ENCODE results near the gene ACOT4.
"Not testable (repeated sequence)": the region's sequence is repeated elsewhere in the genome, so short reads cannot be mapped to it uniquely, and the experiment has no call there.

The ACOT4 gene, protein sequence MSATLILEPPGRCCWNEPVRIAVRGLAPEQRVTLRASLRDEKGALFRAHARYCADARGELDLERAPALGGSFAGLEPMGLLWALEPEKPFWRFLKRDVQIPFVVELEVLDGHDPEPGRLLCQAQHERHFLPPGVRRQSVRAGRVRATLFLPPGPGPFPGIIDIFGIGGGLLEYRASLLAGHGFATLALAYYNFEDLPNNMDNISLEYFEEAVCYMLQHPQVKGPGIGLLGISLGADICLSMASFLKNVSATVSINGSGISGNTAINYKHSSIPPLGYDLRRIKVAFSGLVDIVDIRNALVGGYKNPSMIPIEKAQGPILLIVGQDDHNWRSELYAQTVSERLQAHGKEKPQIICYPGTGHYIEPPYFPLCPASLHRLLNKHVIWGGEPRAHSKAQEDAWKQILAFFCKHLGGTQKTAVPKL
- 0.22 to 2.0 (median 1.3) reads per million in 18 experiments for total RNA-seq

- peak; percentile 40 to 72 for DNase-seq
Observed at GRCh38 chr14:73591690-73592449, at the start of gene ACOT4. Gene ACOT4 (plus strand): TSS chr14:73591873. CDS start chr14:73591960, 87 bp downstream.

DNA sequence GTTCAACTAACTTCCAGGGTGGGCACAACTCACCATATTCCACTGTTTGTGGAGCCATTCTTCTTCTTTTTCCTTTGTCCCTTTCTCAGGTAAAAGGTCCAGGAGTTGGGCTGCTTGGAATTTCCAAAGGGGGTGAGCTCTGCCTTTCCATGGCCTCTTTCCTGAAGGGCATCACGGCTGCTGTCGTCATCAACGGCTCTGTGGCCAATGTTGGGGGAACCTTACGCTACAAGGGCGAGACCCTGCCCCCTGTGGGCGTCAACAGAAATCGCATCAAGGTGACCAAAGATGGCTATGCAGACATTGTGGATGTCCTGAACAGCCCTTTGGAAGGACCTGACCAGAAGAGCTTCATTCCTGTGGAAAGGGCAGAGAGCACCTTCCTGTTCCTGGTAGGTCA, 48.7 kb upstream of the ACOT4 start:
- DNase-seq, result not testable (repeated sequence)

DNA sequence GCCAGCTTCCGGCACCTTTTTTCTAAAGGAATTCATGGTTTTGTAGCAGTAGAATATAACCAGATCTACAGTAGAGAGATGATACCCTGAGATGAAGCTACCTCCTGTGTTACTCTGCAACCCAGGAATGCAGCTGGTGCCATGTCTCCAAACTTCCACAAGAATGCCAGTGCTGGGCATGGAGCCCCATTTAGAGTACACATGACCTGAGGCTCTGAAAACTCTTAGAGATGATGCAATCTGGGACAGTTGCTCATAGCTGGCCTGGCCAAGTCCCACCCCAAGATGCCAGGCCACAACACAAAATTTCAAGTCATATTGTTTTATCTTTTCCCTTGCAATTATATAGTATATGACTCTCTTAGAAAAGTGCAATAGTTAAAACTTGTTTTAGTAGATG, 46.3 kb upstream of the ACOT4 start:
- not testable (repeated sequence) for DNase-seq

DNA sequence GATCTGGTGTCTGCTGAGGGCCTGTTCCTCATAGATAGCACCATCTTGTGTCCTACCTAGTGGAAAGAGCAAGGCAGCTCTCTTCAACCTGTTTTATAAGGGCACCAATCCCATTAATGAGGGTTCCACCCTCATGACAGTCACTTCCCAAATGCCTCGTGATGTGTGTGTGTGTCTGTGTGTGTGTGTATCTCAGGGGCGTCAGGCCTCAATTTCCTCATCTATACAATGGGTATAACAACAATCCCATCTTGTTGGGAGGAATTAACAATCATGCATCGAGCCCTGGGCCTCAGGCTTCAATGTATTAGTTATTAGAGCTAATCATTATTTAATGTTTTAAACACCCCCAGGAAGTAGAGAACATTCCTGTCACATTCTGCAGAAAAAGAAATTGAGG, 42.6 kb upstream of the ACOT4 start:
- DNase-seq, result not testable (repeated sequence)

DNA sequence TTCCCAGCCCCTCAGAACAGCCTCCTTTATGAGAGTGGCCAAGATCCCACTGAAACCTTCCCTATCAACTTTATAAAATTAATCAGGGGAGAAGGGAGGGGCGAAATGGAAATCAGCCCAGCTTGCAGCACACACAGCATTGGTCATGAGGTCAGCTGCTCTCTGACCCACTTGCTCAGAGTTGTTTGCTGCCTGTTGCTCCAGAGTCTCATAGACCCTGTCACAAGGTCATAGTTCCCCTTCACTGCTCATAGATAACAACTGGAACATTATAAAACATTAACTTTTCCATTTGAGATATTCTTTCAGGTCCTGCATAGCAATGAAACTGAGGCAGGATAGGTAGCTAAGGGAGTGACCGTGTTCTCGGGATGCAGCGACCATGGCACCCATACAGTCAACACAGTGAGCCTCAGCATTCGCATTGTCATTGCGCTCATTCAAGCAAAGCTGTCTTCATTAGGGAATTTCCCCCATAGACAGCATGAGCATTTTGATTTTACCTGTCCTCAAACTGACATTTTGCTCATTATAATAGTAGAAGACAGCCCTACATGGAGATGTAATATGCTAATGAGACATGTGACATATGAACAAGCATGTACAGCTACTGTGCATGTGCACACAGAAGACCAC, 41.7 kb upstream of the ACOT4 start:
- peak; percentile 37 to 67 for DNase-seq

- no peak for DNase-seq
Observed at GRCh38 chr14:73553845-73554244, 37.8 kb upstream of the ACOT4 start.

- DNase-seq, result not testable (repeated sequence)
Observed at GRCh38 chr14:73557201-73557600, 34.5 kb upstream of the ACOT4 start.

DNA sequence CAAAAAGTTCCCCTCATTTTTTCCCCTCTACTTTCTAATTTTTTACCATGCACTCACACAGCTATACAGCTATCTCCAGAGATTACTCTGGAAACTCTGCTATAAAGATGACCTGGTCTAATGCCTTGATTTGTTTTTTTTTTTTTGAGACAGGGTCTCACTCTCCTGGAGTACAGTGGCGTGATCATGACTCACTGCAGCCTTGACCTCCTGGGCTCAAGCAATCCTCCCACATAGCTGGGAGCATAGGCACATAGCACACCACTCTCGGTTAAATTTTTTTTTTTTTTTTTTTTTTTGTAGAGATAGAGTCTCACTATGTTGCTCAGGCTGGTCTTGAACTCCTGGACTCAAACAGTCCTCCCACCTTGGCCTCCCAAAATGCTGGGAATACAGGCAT, 33.4 kb upstream of the ACOT4 start:
- DNase-seq, result not testable (repeated sequence)

GRCh38 chr14:73562256-73562655, 29.4 kb upstream of the ACOT4 start:
- DNase-seq, result not testable (repeated sequence)

GRCh38 chr14:73562696-73563095, 29.0 kb upstream of the ACOT4 start:
- peak; percentile 52 to 76 for DNase-seq

- not testable (repeated sequence) for DNase-seq
Observed at GRCh38 chr14:73566431-73566830, 25.2 kb upstream of the ACOT4 start.

GRCh38 chr14:73566935-73567334, 24.7 kb upstream of the ACOT4 start:
- not testable (repeated sequence) for DNase-seq

DNA sequence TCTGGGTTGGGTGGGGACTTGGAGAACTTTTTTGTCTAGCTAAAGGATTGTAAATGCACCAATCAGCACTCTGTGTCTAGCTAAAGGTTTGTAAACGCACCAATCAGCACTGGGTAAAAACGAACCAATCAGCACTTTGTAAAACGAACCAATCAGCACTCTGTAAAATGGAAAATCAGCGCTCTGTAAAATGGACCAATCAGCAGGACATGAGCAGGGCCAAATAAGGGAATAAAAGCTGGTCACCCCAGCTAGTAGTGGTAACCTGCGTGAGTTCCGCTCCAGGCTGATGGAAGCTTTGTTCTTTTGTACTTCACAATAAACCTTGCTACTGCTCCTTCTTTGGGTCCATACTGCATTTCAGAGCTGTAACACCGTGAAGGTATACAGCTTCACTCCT, 24.3 kb upstream of the ACOT4 start:
- no peak for DNase-seq

DNA sequence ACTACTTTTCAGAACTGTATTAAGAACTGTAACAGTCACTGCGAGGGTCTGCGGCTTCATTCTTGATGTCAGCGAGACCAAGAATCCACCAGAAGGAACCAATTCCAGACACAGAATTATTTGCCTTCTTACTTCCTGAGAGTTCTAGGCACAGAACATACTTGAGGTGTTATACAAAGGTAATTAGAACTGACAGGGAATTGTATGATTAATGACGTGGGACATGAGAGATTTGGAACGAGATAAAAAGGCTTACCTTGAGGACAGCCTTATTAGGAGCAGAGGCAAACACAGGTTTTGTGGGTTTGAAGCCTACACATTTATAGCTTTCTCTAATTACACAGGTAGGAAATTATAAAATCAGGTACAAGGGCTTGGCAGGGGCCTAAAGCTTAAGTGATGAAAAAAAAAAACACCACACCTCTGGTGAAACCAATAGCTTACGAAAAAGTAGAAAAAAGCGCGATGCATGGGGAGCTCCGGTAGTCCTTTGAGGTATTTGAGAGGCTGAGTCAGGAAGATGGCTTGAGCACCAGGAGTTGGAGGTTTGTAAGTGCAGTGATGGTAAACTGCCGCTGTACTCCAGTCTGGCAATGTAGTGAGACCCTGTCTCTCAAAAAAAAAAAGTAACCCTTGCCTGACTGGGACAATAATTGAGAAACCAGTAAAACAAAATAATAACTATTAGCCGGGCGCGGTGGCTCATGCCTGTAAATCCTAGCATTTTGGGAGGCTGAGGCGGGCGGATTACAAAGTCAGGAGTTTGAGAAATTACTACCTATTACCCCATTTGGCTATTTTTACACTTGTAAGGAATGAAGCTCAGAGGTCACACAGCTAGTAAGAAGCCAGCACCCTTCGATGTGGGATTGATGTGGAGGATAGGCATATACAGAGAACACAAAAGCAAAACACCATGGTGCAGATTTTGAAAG, 23.5 kb upstream of the ACOT4 start:
- DNase-seq, result peak in 1 of 2 donors; percentile 38

DNA sequence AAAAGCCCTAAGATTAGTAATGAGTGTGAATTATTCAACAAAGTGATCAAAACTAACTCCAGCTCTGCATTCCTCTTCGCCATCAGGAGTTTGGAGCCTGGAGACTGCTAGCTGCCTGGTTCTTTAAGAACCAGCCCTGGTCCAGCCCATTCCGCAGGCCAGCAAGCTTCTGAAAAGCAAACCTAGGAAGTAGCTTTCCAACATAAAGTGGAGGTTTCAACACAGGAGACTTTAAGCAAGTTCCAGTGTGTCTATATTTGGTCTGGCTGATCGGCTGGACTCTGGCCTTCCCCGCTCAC, 22.8 kb upstream of the ACOT4 start:
- DNase-seq, result not testable (repeated sequence)

- DNase-seq, result peak; percentile 88 to 92
Observed at GRCh38 chr14:73569185-73569958, 22.3 kb upstream of the ACOT4 start, which contains the start of gene ACOT2. Gene ACOT2 (plus strand): TSS chr14:73569213. CDS start chr14:73569241, 28 bp downstream.

- peak; percentile 14 to 47 for DNase-seq
Observed at GRCh38 chr14:73570913-73571312, 20.8 kb upstream of the ACOT4 start.

- DNase-seq, result not testable (repeated sequence)
Observed at GRCh38 chr14:73573034-73573433, 18.6 kb upstream of the ACOT4 start.

DNA sequence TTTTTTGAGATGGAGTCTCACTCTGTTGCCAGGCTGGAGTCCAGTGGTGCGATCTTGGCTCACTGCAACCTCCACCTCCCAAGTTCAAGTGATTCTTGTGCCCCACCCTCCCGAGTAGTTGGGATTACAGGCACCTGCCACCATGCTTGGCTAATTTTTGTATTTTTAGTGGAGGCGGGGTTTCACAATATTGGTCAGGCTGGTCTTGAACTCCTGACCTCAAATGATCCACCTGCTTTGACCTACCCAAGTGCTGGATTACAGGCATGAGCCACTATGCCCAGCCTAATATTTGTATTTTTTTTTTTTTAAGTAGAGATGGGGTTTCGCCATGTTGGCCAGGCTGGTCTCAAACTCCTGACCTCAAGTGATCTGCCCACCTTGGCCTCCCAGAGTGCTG, 17.9 kb upstream of the ACOT4 start:
- not testable (repeated sequence) for DNase-seq

DNA sequence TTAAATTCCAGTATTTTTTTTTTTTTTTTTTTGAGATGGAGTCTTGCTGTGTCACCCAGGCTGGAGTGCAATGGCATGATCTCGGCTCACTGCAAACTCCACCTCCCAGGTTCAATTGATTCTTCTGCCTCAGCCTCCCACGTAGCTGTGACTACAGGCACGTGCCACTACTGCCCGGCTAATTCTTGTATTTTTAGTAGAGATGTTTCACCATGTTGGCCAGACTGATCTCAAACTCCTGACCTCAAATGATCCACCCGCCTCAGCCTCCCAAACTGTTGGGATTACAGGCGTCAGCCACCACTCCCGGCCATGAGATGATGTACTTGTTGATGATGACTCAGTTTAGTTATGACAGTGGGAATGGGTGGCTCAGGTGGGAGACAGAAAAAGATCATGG, 17.4 kb upstream of the ACOT4 start:
- DNase-seq, result peak; percentile 43 to 74

- DNase-seq, result no peak
Observed at GRCh38 chr14:73576391-73576790, 15.3 kb upstream of the ACOT4 start.
